Left lung (tissue), 10 donors: Measurements from ENCODE around the gene SH3PXD2A. TPM values are rescaled to one million over a fixed set of nuclear protein-coding genes. Genes with fewer than 3 reads are reported as not detected.

Experiments
- ATAC-seq: fragments of 200-7000 bp; cut with Tn5 transposase; one replicate; pipeline ENCODE4 v1.9.1; 2020; ENCODE audit warnings: moderate library complexity
- DNase-seq, 4 donors: peaks; one replicate each; pipeline ENCODE4 v3.0.0-alpha.2; 2013 to 2020
- H3K27ac ChIP-seq, 2 donors: fragments of 200-600 bp; sonication (generic) in 1 of 2; one replicate each; pipeline versions ENCODE4 v1.5.0 to v1.8.0; 2020 to 2021
- H3K27me3 ChIP-seq, 2 donors: fragments of 200-600 bp; sonication (generic) in 1 of 2; one replicate each; pipeline versions ENCODE4 v1.5.0 to v1.8.0; 2020 to 2021
- H3K36me3 ChIP-seq, 2 donors: fragments of 200-600 bp; sonication (generic) in 1 of 2; one replicate each; pipeline versions ENCODE4 v1.5.0 to v1.8.0; 2020 to 2021
- H3K4me1 ChIP-seq, 2 donors: fragments of 200-600 bp; one replicate each; pipeline ENCODE4 v1.8.0; 2021
- H3K4me3 ChIP-seq, 2 donors: fragments of 200-600 bp; sonication (generic) in 1 of 2; one replicate each; pipeline versions ENCODE4 v1.5.0 to v1.8.0; 2020 to 2021; ENCODE audit warnings: mild to moderate bottlenecking in 1 of 2
- H3K9me3 ChIP-seq, 2 donors: fragments of 200-600 bp; sonication (generic) in 1 of 2; one replicate each; pipeline versions ENCODE4 v1.5.0 to v1.8.0; 2020 to 2021
- CTCF ChIP-seq, 2 donors: fragments of 200-600 bp; sonication (generic) in 1 of 2; IDR thresholded peaks; one replicate each; pipeline versions ENCODE4 v1.5.0 to v1.8.0; 2021; ENCODE audit warnings: antibody characterized with exemption in 2 of 2
- intact Hi-C, 2 donors: fragments of 100-400 bp; cut with DNase I; formaldehyde crosslinking; loops; one replicate each; pipeline versions ENCODE4 v1.11.2 to v1.14.2; 2022
- polyA plus RNA-seq, 6 donors: library from polyadenylated mRNA; unstranded; fragments of 120-200 nt; gene quantifications; one replicate each; pipeline ENCODE4 v1.2.1, GENCODE V29; 2013; ENCODE audit not compliant: insufficient read length in 6 of 6
- total RNA-seq, 2 donors: library from RNA; stranded (reverse); fragmentation: NEBNext Ultra II Directional; extraction: Animal tissue kit (Norgen Biotek cat#: 25700); gene quantifications; one replicate each; pipeline ENCODE4 v1.2.1, GENCODE V29; 2021
- donor health status: DM: no; HTN: yes; CAD: no.
- donor health status: DM: no; HTN: no; CAD: no.

SH3PXD2A gene
- total and polyA plus RNA-seq, 8 donors, result 44.8 to 117 (median 91.7) TPM

GRCh38 chr10:103748020-103748419 lies 107.4 kb downstream of the SH3PXD2A start:
- no peak for ATAC-seq
- no peak for DNase-seq
- TF ChIP-seq CTCF (IDR thresholded peaks at IDR 0.05), result no peak
- no peak overlapping the region for H3K27ac ChIP-seq
- no peaks in the 10 kb centered on the region for H3K36me3 ChIP-seq
- H3K4me3 ChIP-seq, result no peak overlapping the region
- intact Hi-C loops, result no loop called here
- no peaks in the 10 kb centered on the region for H3K27me3 ChIP-seq
- peaks cover 0 to 7% of the 10 kb centered on the region in 2 donors for H3K9me3 ChIP-seq
- H3K4me1 ChIP-seq, result peaks cover 0 to 9% of the 10 kb centered on the region in 2 donors

DNA sequence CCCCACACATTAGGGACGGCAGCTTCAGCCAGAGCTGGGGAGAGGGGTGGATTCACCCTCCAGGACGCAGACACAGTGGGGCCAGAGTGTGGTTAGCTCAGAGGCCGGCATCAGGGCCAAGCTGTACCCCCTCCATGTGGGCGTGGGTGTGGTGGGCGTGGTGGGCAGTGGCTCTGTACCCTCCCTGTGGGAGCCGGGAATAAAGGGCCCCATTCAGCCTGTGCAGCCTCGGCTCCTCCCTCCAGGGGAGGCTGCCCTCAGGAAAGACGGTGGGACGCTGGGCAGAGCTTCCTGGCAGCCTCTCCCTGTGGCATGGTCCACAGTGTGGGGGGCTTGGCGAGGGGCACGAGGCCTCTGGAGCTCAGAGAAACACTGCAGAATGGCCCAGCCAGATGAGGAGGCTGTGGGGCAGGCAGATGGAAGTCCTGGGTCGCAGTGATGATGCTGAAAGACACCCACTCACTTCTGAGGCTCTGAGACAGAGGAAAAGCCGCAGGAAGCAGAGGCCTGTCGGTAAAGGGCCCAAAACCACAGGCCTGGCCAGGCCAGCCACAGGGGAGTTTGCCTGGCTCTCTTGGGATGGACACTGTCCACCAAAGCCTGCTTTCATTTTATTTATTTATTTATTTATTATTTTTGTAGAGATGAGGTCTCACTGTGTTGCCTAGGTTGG lies 108.0 kb downstream of the SH3PXD2A start:
- H3K4me1 ChIP-seq, result peaks cover 0 to 9% of the 10 kb centered on the region in 2 donors
- H3K36me3 ChIP-seq, result no peaks in the 10 kb centered on the region
- DNase-seq, result no peak
- H3K9me3 ChIP-seq, result peaks cover 0 to 2% of the 10 kb centered on the region in 2 donors
- intact Hi-C loops, result no loop called here
- TF ChIP-seq CTCF (IDR thresholded peaks at IDR 0.05), result no peak
- no peak overlapping the region for H3K27ac ChIP-seq
- ATAC-seq, result no peak
- H3K27me3 ChIP-seq, result no peaks in the 10 kb centered on the region
- no peak overlapping the region for H3K4me3 ChIP-seq

- peaks cover 0 to 9% of the 10 kb centered on the region in 2 donors for H3K4me1 ChIP-seq
- no peaks in the 10 kb centered on the region for H3K9me3 ChIP-seq
- H3K4me3 ChIP-seq, result no peak overlapping the region
- ATAC-seq, result no peak
- no peak for TF ChIP-seq CTCF (IDR thresholded peaks at IDR 0.05)
- intact Hi-C loops, result no loop called here
- DNase-seq, result peak in 1 of 4 donors; percentile 59
- H3K27ac ChIP-seq, result peak overlapping the region in 1 of 2 donors; percentile 16
- no peaks in the 10 kb centered on the region for H3K27me3 ChIP-seq
- no peaks in the 10 kb centered on the region for H3K36me3 ChIP-seq
Measured at GRCh38 chr10:103746598-103746997, 108.8 kb downstream of the SH3PXD2A start.

- TF ChIP-seq CTCF (IDR thresholded peaks at IDR 0.05), result no peak
Measured at GRCh38 chr10:103745341-103746247, 109.8 kb downstream of the SH3PXD2A start.

DNA sequence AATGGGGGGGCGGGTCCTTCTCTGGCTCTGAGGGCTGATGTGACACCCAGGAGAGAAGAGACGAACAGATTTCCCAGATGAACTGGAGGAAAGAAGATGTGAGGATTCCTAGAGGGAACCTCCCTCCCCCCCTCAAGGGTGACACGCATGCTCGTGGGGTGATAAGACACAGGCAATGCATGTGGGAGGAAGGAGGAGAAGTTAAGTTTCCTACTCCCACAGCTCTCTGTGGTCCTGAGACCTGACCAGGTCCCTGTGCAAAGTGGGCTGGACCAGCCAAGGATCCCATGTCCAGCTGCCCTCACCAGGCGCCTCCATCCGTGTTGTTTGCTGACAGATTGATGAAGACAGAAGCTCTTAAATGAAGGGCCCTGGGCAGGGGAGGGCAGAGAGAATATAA lies 112.6 kb downstream of the SH3PXD2A start:
- H3K27ac ChIP-seq, result no peak overlapping the region
- H3K27me3 ChIP-seq, result no peaks in the 10 kb centered on the region
- H3K9me3 ChIP-seq, result no peaks in the 10 kb centered on the region
- peaks cover 6 to 18% of the 10 kb centered on the region in 2 donors for H3K4me1 ChIP-seq
- no peak overlapping the region for H3K4me3 ChIP-seq
- ATAC-seq (no peak), DNase-seq (no peak)
- no peaks in the 10 kb centered on the region for H3K36me3 ChIP-seq
- intact Hi-C loops, result no loop called here
- no peak for TF ChIP-seq CTCF (IDR thresholded peaks at IDR 0.05)

More at GRCh38 chr10:103745341-103746247, 109.8 kb downstream of the SH3PXD2A start:
- H3K36me3 ChIP-seq, result no peaks in the 10 kb centered on the region
- no peaks in the 10 kb centered on the region for H3K27me3 ChIP-seq
- no peak overlapping the region for H3K4me3 ChIP-seq
- H3K9me3 ChIP-seq, result no peaks in the 10 kb centered on the region
- ATAC-seq (peak; percentile 26), DNase-seq (peak in 1 of 4 donors; percentile 58)
- H3K27ac ChIP-seq, result peak overlapping the region in 1 of 2 donors; percentile 16
- H3K4me1 ChIP-seq, result peaks cover 0 to 9% of the 10 kb centered on the region in 2 donors
- intact Hi-C loops, result no loop called here
